ENCODE results near the gene KRTAP5-1. TPM values are rescaled to one million over a fixed set of nuclear protein-coding genes. Genes with fewer than 3 reads are reported as not detected.

Gene KRTAP5-1
- total RNA-seq, 1 donor from 2014 or later, result not detected

- no peak overlapping the region for H3K4me3 ChIP-seq (ENCODE audit: low read depth, low read length)
- no peak for TF ChIP-seq CTCF (conservative IDR thresholded peaks at IDR 0.05; ENCODE audit: low read depth, low read length)
- no peak for DNase-seq (ENCODE audit: low read depth)
Measured at GRCh38 chr11:1549338-1550330, 35.4 kb downstream of the KRTAP5-1 start.

- peak overlapping the region; percentile 31 for H3K4me3 ChIP-seq (ENCODE audit: low read depth, low read length)
- no peak for DNase-seq (ENCODE audit: low read depth)
- no peak for TF ChIP-seq CTCF (conservative IDR thresholded peaks at IDR 0.05; ENCODE audit: low read depth, low read length)
Measured at GRCh38 chr11:1548221-1549070, 36.6 kb downstream of the KRTAP5-1 start.

DNA sequence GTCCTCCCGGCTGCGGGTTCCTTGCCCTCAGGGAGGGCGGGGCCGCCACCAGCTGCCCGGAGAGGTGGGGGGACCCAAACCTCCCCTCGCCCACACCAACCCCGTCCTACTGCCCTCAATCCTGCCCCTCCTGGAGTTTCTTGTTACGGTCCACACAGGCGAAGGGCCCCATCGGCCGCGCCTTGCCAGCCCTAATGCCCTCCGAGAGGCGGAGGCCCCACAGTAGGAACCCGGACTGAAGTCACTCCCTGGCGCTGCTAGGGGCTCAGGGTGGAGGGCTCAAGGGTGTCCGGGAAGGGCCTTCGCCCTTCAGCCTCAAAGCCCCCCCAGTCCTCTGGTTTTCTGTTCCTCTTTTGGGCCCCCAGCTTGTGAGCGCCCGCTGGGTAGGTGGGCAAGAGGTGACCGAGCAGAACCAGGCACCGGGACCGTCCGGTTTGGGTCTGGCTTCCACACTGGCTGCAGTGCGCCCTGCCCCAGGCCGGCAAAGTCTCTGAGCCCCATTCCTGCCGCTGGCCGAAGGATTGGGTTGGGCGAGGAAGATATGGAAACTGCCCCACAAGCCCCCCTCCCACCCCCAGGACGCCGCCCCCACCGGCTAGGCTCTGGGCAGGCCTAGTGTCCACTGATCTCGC is 37.5 kb downstream of the KRTAP5-1 start:
- H3K4me3 ChIP-seq (ENCODE audit: low read depth, low read length), result no peak overlapping the region
- no peak for DNase-seq (ENCODE audit: low read depth)
- no peak for TF ChIP-seq CTCF (conservative IDR thresholded peaks at IDR 0.05; ENCODE audit: low read depth, low read length)

GRCh38 chr11:1546536-1547466 is 38.3 kb downstream of the KRTAP5-1 start:
- DNase-seq (ENCODE audit: low read depth), result no peak
- H3K4me3 ChIP-seq (ENCODE audit: low read depth, low read length), result peak overlapping the region; percentile 16
- TF ChIP-seq CTCF (conservative IDR thresholded peaks at IDR 0.05; ENCODE audit: low read depth, low read length), result peak; percentile 70

DNA sequence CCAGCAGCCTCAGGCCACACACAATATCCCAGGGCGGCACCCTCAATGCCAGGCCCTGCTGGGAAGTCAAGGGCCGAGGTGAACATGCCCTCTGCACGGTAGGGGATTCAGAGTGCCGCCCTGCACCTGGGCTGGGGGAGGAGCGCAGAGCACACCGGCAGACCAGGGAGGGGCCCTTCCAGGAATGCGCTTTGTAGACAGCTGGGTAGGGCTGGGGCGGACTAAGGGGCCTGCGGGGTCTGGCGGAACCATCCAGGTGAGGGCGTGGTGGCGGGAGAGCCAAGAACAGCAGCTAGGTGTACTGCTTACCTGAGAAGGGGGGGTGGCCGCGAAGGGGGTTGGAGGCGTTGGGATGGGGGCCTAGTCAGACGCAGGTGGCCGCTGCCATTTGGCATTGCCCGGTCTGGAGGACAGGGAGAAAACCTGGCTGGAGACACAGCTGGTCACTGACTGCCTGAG is 39.0 kb downstream of the KRTAP5-1 start:
- no peak for DNase-seq (ENCODE audit: low read depth)
- H3K4me3 ChIP-seq (ENCODE audit: low read depth, low read length), result no peak overlapping the region
- no peak for TF ChIP-seq CTCF (conservative IDR thresholded peaks at IDR 0.05; ENCODE audit: low read depth, low read length)

- no peak for DNase-seq (ENCODE audit: low read depth)
- no peak overlapping the region for H3K4me3 ChIP-seq (ENCODE audit: low read depth, low read length)
- no peak for TF ChIP-seq CTCF (conservative IDR thresholded peaks at IDR 0.05; ENCODE audit: low read depth, low read length)
Measured at GRCh38 chr11:1545432-1545831, 39.7 kb downstream of the KRTAP5-1 start.

Measured in epithelial cell of proximal tubule (primary cell).